HPDE6-E6E7 (cell line): ENCODE results near the gene P2RY6.

Source experiments
- DNase-seq: peaks from one replicate; pipeline ENCODE4 v3.0.0; 2011; ENCODE audit warnings: missing footprints; ENCODE audit errors: extremely low spot score

The P2RY6 gene

DNA sequence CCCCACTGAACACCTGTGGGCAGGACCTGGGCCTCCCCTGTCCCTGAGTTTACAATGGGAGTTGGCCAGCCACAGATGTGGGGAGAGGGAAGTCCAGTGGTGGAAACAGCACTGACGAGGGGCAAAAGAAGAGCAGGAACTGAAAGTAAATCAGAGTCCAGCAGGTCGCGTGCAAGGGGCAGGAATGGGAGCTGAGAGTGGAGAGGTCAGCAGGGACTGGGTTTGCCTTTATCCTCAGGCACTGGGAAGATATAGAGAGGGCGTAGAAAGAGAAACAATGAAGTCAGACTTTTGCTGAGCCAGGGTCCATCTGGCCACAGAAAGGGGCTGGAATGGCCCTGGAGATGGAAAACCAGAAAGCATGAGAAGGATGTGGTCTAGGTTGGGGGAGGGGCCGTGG is 8.5 kb downstream of the P2RY6 start:
- DNase-seq: no peak

DNA sequence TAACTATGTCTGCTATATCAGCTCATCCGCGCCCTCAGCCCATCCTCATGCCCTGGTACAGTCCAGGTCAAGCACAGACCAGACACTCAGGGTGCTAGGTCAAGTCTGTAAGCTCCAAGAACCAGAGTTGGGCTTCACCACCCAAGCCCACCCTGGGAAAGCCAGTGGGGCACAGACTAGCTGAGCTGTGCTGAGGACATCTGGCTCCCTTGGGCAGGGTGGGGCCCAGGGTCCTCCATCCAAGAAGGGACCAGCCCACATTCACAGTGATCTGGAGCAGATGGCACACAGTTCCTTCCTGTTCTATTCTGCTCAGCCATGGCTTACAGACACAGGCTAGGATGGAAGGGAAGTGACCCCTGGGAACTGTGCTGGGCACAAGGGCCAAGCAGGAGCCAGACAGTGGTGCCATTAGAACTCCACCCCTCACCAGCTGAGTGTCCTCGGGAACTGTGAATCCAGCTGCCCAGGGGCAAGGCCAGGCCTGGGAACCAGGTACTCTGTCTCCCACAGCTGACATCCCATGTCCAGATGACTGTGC is 9.1 kb downstream of the P2RY6 start:
- DNase-seq: no peak

DNA sequence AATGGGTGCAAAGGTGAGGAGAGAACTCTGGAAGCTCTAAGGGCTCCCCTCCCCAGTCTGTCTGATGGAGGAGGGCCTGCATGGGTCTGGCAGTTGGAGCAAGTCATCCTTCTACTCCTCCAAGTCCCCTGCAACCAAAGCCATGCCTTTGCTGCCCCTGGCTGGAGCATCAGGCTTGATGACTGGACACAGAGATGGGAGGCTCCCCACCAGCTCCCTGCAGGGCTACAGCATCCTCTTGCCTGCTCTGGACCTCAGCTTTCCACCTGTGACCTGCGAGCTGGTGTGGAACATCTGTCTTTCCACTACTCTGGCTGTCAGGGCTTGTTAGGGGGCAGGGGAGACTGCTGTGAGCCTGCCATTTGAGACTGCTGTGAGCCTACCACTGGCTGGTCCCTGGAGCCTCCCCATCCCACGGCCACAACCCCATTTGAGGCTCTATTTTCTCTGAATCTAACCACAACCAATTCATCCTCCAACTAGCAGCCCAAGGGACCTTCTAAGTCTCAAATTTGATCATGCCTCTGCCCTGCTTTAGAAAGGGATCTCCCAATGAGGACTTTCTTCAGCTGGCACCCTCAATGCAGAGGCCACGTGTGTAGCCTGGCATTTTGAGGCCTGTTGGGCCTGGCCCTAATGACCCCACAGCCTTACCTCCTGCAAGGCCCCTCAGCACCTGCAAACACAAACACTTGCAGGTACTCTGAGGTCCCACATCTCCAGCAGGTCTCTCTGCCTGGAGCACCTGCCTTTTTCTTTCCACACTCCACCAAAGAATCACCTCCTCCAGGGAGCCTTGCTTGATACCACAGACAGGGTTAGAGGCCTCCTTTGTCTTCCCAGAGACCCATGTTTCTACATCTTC is 9.9 kb downstream of the P2RY6 start:
- DNase-seq: no peak

DNA sequence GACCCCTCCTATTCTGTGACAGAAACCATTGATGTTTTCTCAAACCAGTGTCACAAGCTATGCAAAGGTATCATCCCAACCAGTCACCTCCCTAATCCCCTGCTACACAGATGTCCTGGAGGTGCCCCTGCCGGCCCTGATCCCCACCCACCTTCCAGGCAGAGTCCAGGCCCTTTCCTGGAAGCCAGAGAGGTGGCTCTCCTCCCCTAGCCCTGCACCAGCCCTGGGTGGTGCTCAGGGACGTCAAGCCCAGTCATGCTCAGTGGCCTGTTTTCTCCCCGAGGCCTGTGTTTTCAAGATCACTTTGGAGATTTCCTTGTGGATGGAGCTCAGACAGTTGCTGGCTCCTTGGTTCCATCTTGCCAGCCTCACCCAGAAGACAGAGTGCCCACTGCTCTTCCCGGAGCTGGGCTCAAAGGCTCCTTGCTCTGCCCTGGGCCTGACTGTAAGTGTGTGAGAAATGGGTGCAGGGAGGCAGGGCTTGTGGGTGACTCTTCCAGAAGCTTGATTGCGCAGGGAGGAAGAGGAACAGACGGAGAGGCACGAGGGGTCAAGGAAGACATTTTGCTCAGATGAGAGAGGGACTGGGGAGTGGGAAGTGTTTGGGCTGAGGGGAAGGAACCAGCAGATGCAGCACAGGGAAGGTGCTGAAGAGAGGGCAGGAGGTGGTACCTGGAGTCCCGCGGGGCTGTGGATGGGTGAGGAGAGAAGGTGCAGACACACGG is 11.3 kb downstream of the P2RY6 start:
- no peak for DNase-seq

DNA sequence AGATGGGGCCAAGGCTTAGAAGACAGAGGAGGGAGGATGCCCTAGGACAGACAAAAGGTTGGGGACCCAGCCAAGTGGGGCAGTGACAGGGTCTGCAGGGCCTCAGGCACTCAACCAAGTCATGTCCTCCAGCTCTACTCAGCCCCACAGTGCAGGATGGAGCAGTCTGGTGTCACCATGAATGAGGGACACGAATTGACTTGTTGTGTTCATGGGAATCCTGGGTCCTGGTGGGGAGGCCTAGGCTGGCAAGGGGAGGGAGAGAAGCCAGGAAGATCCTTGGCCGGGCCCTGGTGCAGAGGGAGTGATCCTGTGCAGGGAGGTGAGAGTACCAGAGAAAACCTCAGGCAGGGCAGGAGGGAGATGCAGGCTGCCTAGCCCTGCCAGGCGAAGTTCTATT is 12.0 kb downstream of the P2RY6 start:
- DNase-seq: no peak

DNA sequence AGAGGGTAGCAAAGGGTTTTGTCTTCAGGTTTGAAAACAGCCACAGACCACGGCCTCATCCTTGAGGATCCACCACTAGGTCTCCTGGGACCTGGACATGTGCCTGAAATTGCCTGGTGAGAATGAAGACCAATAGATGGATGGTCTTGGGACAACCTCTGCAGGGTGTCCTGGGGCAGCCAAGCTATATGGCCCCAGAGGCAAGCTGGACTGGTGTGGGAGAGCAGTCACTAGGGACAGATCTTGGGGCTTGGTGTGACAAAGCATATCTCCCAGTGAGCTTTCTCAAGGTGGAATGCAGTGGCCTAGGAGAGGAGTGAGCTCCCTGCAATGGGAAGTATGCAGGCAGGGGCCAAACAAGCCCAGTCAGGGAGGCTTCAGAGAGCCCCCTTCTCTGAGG is 13.6 kb downstream of the P2RY6 start:
- DNase-seq: no peak

DNA sequence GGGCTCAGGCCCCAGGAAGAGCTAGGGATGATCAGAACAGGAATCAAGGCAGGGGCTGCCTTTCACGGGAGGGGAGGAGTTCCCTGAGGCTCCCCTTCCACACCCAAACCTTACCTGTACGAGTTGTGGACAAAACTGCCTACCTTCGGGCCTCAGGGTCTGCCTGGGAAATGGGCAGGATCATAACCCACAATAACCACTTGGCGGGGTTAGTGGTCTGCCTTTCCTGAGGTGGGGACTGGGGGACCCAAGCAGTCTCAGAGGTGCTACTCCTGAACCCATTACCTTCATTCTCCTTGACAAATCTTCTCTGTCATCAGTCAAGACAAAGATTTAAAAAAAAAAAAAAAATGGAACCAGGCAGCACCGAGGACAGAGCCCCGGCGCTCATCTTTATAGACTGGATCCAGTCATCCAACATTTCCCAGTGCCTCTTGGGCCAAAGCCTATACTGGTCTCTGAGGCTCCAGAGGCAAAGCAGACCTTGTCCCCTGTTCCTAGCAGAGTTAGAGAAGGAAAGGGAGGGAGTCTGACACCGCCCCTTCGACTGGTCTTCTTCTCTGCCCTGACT is 14.2 kb downstream of the P2RY6 start:
- DNase-seq: no peak

DNA sequence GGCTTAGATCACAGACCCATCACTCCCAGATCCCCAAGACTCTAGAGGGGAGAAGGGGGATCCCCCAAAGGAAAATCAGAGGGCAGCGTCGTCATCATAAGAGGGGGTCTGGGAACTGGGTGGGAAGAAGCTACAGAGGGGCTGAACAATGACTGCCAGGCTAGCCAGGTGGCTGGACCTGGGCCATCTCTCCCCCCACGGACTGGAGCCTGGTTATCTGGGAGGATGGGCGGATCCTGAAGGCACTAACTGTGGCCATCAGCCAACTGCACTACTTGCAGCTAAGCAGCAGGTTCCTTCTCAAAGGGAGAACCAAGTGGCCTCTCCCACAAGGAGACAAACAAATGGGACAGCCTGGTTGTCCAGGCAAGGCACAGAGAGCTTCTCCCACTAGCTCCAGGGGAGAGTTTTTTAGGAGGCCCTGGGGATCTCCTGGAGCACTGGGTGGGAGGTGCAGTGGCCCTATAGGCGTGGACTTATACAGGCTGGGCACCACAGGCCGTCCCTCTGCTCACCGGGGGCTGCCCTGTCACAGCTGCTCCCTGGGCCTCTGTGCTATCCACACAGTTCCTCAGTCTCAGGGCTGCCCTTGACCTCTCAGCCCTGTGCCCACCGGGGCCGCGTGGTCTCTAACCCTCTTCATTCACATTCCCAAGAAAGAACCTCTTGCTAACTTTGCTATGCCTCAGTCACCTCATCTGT is 15.4 kb downstream of the P2RY6 start:
- DNase-seq: no peak

DNA sequence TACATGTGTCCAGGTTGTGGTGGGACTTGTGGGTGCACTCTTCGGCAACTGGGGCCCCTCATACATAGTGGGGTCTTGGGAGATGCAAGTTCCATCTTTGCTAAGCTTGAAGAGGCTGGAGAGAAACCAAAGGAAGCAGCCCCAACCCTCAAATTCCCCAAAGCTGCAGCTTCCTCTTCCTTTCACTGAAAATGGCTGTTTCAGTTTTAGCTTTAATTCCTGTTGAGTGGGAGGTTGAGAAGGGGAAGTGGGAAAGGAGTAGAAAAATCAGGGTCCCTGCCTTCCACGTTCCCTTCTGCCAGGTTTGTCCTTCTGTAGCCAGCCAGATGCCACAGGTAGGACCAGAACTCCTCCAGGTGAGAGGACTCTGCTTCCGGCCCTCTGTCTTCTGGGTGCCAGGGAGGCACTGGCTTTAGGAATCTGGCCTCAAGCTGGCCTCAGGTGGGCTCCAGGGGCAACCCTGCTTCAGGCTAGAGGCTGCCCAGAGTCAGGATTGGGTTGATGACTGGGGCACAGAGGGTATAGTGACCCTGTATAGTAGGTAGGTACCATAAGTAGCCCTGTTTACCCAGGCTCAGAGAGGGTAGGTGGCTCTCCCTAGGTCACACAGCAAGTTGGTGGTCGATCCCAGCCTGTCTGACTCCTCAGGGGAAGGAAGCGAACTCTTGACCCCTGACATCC is 16.2 kb downstream of the P2RY6 start:
- DNase-seq: no peak

DNA sequence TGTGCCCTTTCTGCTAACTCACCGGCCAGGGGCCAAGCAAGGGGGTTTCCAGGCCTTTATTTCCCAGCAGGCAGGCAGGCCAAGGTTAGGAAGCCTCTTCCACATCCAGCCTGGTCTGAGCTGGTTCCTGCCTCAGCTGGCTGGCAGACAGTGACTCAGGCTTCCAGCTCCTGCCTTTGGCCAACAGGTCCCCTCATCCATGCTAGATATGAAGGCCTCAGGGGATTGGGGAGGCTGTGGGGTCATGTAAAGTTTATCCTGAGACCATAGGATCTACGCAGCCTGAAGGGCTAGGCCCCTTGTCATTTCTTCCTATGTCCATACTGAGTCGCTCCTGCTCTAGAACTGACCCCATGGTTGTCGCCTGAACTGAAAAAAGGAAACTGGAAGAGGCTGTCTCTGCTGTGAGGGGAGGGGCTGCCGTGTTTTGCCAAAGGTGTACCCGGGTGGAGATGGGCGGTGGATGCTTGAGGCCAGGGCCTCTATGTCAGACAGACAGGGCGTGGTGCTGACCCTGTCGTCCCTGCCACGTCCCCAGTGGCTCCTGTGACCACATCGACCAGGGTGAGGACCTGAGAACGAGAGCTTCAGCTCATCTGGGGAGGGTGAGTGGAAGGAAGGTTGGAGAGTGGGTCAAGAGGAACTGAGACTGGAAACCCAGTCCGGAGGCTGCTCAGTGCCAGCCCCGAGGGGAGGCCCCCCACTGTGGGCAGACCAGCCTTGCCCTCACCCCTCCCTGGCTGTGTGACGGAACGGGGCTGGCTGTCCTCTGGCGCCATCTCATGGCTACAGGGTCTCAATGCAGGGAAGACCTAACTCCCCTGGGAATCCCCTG is 17.0 kb downstream of the P2RY6 start:
- DNase-seq: peak; percentile 88

DNA sequence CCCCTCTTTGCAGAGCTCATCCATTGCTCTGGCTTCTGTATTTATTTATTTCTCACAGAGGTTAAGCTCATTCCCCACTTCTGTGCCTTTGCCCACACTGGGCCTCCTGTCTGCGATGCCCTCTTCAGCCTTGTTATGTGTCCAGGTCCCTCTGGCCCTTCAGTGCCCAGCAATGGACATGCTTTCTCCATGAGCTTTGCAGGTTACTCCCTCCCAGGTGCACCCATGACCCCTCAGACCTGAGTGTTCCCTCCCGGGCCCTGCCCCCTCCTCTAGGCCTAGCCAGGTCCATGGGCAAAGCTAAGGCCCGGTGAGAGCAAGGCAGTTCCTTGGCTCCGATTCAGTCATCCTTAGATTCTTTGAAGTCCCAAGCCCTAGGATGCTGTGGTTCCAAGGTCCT is 18.4 kb downstream of the P2RY6 start:
- DNase-seq: no peak

DNA sequence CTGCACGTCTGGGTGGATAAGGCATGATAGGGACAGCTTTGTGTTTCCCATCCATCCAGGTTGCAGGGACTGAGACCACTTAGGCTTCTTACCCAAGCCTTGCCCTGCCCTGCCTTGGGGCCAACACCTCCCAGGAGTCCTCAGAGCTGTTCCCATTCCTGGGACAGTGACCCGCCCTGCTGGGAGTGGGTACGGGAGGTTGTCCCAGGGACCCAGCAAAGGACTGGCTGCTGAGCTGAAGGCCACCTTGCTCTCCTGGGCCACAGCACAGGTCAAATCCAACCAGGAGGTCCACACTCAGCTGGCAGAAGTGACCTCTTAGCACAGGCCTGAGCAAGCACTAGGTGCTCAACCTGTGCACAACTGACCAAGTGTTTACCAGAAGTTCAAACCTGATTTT is 19.1 kb downstream of the P2RY6 start:
- no peak for DNase-seq

DNA sequence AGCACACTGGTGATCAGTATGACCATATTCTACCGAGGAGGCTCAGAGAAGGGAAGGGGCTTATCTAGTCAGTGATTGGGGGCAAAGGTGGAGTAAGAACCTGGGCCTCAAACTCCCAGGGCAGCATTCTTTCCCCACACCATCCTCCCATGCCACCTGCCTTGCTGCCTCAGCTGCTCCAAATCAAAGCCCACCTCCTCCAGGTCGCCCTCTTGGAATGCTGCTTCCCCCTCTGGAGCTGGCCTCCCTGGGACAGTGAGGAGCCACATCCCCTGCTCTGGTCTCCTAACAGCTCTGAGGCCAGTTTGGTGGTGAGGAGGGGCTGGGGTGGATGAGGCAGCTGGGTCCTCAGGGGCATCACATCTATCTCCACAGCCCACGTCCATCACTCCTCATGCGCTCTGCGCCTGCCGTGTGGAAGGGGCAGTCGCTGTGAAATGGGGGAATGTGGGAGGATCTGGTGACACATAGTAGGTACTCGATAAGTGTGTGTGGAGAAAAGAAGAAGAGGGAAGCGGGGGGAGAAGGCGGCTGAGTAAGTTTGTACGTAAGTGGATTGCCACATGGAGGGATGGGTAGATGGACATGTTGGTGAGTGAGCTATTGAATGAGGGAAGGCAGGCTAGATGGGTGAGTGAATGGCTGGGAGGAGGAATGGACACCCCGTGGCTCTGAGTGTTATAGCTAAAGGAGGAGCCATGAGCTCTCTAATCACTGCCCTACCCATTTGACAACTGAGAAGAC is 19.8 kb downstream of the P2RY6 start:
- DNase-seq: no peak

DNA sequence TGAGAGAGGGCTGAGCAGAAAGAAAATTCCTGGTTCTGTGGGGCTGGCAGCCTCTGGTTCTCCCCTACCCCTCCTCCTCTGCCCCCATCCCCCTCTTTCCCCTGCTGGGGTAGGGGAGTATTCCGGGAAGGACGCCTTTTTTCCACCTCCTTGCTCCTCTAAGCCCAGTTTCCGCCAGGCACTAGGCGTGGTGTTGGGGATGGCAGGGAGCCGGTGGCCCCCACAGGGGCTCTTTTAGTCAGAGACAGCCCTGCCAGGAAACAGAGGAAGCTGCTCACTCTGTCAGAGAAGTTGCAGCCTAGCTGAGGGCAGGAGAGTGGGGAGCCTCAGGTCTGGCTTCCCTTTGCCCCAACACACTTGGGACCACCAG is 20.4 kb downstream of the P2RY6 start:
- no peak for DNase-seq

DNA sequence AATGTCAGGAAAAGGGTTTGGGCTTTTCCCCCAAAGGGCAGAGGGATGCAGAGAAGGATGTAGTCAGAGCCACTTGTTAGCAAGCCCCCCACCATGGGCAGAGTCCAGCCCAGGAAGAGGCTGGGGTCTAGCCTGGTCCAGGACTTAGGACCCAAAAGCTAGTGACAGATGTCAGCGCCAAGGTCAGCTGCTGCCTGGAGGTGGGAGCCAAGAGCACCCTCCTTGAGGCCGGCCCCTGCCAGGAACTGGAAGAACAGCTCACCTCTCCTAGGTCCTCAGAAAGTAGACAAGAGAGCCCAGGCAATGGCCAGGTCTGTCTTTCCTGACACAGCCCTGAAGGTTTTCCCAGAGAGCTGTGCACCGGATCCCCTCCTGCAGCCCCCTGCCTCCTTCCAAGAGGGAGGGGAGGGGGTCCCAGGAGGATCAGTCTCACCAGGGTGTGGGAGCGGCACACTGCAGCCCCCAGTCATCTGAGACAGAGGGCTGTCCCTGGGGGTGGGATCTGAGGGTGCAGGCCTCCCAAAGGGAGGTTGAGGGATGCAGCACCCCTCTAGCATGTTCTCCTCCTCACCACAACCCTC is 21.3 kb downstream of the P2RY6 start:
- DNase-seq: no peak

DNA sequence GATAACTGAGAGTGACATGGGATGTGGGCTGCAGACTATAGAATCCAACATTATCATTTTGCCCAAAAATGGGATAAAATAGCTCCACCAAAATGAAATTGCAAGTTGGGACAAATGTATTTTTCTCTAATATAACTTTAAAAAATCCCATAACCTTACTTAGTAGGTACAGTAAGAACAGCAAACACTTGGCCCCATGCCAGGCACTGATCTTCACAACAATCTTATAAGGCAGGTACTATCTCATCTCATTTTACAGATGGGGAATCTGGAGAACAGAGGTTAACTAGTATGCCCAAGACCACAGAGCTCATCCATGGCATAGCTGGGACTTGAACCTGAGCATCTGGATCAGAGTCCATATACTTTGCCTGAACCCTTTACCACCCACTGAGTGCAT is 22.5 kb downstream of the P2RY6 start:
- DNase-seq: no peak

DNA sequence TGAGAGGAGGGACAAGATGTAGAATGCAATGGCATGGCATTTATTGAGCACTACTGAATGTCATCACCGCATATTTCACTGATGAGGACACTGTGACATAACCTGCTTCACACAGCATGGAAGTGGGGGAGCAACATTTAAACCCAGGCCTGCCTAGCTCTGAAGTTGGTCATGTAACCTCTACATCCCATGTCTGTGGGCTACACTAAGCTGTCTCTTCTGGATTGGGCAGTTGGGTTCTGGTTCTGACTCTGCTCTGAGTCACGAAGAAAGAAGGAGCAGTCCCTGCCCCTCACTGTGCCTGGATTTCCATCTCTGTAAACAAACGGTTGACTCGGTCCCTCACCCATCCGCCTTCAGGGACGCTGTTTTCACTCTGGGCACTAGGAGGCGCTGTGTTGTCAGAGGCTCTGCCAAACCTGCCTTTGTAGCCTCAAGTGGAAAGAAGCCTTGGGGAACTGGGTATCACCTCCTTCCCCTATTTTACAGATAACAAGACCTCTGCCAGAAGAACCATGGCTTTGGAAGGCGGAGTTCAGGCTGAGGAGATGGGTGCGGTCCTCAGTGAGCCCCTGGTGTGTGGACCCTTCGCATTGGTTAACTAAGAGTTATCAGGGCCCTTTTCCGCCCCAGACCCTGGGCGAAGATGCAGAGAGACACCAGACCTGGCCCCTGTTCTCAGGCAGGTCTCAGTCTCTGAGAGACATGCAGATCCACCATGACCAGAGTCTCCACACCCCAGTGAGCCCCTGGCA is 23.3 kb downstream of the P2RY6 start:
- DNase-seq: peak; percentile 43

DNA sequence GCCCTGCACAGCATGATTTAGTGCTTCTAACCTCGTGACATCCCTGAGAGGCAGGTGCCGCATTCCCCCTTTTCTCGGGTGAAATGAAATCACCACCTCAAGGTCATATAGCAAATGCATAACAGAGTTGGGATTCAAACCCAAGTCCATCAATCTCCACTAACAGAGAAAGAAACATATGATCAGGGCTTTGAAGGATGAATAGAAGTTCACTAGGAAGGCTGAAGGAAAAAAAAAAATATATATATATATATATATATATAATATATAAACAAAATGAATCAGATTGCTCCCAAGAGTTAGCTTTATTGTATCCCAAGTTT is 23.8 kb downstream of the P2RY6 start:
- DNase-seq: no peak
